ENCODE results near the gene MYLK4.

Gene MYLK4

DNA sequence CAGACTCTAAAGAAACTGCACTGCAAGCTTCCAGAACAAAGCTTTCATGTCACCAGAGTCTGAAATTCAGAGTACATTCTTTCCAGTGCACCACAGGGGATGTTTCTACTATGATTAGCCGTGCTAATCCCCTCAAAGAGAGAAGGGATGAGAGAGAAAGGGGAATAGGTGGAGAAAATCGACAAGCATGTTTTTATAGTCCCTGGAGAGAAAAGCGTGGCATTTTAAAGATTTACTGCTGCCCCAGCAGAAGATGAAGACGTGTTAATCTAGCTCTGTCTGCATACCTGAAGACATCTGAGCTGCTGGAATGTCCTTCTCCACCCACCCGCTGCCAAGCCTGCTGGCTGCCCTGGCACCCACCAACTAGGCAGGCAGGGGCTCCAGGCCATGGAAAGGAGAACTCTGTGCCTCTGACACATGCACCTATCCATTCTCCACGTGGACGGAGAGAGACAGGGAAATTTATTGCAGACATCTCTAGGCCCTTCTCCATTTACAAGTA lies 4.1 kb downstream of the MYLK4 start:
- Mint-ChIP-seq H3K27me3 (peaks cover 10% of the 10 kb centered on the region in 2 donors), H3K9me3 (no peaks in the 10 kb centered on the region), H3K27ac (no peak overlapping the region), H3K4me3 (no peak overlapping the region), H3K4me1 (ENCODE audit: low read depth in 2 of 2) (peaks cover 3% of the 10 kb centered on the region in 2 donors), H3K36me3 (ENCODE audit: insufficient read depth) (no peaks in the 10 kb centered on the region)
- DNase-seq (no peak), ATAC-seq (replicated peaks) (no peak)

DNA sequence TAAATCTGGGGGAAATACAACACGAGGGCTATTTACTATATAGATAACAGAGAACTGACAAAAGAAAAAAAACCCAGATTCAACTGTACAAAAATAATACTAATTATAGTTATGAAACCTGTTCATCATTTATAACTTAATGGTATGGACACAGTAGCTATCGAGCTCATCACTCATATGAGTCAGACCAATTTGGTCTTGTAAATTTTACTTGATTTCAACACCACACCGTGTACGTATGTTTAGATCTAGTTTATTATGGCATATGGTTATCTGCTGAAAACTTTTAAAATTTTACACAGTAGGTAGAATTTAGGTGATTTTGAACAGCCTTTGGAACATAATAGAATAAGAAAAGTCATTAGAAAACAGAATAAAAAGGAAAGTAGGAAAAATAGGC lies 5.5 kb downstream of the MYLK4 start:
- H3K27me3 Mint-ChIP-seq, result peaks cover 10% of the 10 kb centered on the region in 2 donors
- H3K36me3 Mint-ChIP-seq (ENCODE audit: insufficient read depth), result no peaks in the 10 kb centered on the region
- no peaks in the 10 kb centered on the region for H3K9me3 Mint-ChIP-seq
- no peak overlapping the region for H3K27ac Mint-ChIP-seq
- no peak overlapping the region for H3K4me3 Mint-ChIP-seq
- ATAC-seq (replicated peaks) (no peak), DNase-seq (no peak)
- H3K4me1 Mint-ChIP-seq (ENCODE audit: low read depth in 2 of 2), result peaks cover 3% of the 10 kb centered on the region in 2 donors

DNA sequence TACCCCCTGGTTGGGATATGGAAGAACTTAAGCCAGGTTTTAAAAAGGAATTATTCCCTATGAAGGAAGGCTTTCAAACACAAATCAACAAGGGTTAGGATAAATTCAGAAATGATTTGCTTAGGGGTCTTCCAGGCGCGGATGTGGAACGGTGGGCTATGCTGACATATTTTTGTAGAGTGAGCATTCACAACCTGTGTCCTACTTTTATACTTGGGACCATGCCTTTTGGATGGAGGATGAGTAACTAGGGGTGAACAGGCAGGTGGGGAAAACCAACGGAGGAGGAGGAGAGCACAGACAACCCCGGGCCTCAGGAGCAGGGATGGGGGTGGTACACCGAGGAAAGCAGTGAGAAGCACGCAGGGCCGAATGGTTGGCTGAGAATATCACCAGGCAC lies 5.9 kb downstream of the MYLK4 start:
- peaks cover 10% of the 10 kb centered on the region in 2 donors for H3K27me3 Mint-ChIP-seq
- H3K9me3 Mint-ChIP-seq, result no peaks in the 10 kb centered on the region
- no peaks in the 10 kb centered on the region for H3K36me3 Mint-ChIP-seq (ENCODE audit: insufficient read depth)
- no peak for ATAC-seq (replicated peaks)
- DNase-seq, result no peak
- peaks cover 1% of the 10 kb centered on the region in 2 donors for H3K4me1 Mint-ChIP-seq (ENCODE audit: low read depth in 2 of 2)
- no peak overlapping the region for H3K4me3 Mint-ChIP-seq
- H3K27ac Mint-ChIP-seq, result peak overlapping the region in 1 of 2 donors; percentile 44

DNA sequence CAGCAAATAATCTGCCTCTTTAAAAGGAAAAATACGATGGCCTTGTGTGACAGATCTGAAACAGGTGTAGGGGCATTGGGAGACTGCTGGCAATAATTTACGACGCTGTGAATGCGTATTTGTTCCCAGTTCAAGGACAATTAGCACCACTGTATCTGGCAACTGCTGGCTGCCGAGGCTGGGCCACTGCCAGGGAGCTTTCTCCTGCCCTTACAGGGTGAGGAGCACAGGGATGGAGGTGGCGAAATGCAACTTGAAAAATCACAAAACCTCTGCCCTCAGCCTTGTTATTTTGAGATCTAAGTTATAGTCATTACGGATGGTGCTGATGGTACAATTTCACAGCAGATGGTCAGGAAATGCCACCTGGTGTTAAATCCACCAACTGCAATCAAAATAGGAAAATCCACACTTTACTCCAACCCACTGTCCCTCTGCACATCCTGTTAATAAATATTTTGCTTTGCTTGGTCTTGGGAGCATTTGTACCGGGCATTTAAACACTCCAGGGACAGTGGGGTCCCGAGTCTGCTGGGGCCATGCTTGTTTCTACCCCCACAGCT lies 6.4 kb downstream of the MYLK4 start:
- ATAC-seq (replicated peaks), result no peak
- Mint-ChIP-seq H3K27me3 (peaks cover 10% of the 10 kb centered on the region in 2 donors), H3K36me3 (ENCODE audit: insufficient read depth) (no peaks in the 10 kb centered on the region), H3K4me1 (ENCODE audit: low read depth in 2 of 2) (no peaks in the 10 kb centered on the region), H3K4me3 (no peak overlapping the region), H3K9me3 (no peaks in the 10 kb centered on the region), H3K27ac (peak overlapping the region in 1 of 2 donors; percentile 44)
- no peak for DNase-seq

DNA sequence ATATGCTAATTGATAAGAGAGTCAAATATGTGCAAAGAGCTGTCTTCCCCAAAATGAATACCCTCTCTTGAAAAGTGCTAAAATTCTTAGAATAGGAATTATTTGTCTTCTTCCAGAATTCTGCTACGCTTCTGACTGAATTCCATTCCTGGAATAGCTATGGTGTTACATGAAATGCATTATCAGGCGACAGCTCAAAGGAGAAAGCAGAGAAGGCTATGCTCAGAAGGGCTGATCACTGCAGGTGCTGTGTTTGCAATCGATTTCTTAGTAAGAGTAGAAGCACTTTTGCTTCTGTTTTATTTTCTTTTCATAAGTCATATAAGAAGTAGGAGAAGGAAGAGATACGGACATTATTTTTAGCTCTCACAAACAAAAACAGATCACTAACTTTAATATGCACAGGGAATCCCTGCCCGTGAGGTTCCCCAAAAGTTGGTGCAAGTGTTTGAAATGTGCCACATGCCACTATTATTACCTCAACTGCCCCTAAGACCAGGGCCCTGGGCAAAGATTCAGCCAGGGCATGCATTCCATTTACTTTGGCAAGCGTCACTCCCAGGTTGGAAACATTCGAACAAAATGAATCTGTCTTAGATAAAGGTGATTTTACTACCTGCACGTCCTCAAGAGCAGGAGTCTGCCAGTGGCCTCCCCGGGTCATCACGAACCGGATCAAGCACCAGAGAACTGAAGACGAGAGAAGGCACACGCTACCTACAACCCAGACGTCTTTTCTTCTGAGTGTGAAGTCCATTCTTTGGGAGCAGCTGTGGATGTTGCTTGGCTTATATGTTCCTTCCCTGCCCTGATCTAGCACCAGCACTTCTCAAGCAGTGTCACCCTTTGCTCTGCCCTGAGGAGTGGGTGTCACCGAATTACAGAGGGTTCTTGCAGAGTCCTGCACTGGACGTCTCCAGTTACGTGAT lies 7.2 kb downstream of the MYLK4 start:
- Mint-ChIP-seq H3K27me3 (peaks cover 10% of the 10 kb centered on the region in 2 donors), H3K36me3 (ENCODE audit: insufficient read depth) (no peaks in the 10 kb centered on the region), H3K4me3 (no peak overlapping the region), H3K9me3 (no peaks in the 10 kb centered on the region), H3K27ac (no peak overlapping the region), H3K4me1 (ENCODE audit: low read depth in 2 of 2) (no peaks in the 10 kb centered on the region)
- DNase-seq, result no peak
- ATAC-seq (replicated peaks), result no peak

DNA sequence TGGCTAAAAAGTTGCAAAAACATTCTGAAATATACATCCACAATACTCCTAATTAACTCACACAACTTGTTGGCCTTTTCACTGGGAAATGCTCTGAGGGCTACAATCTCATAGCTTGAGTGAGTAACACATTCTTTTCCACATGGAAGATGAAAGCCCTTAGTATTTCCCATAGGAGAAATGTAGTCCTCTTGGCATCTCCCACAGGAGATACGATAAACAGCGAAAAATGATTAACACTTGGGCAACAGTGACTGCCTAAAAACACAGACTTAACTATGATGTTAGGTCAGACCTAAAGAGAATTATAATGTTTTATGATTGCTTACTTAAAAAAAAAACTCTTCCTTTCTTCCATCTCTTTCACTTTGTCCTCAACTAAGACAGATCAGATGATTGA lies 9.0 kb downstream of the MYLK4 start:
- H3K36me3 Mint-ChIP-seq (ENCODE audit: insufficient read depth), result no peaks in the 10 kb centered on the region
- no peaks in the 10 kb centered on the region for H3K9me3 Mint-ChIP-seq
- ATAC-seq (replicated peaks), result no peak
- H3K4me1 Mint-ChIP-seq (ENCODE audit: low read depth in 2 of 2), result no peaks in the 10 kb centered on the region
- no peak overlapping the region for H3K4me3 Mint-ChIP-seq
- H3K27ac Mint-ChIP-seq, result no peak overlapping the region
- peaks cover 10% of the 10 kb centered on the region in 2 donors for H3K27me3 Mint-ChIP-seq
- DNase-seq, result no peak

DNA sequence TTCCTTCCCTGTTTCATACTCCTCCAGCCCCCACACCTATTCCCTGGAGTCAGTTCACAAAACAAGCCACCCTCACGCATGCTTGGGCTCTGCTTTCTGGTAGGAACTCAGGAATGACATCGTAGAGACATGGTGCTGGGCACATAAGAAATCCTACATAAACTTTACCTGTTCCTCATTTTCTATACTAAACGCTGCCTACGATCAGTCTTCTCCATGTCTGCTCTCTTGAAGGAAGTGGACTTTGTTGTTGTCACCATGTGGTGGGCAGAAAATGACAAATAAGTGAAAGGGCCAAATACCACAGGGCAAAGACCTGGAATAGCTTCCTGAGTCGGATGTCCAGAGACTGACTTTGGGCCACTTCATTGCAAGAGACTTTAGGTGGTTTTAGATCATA lies 10.1 kb downstream of the MYLK4 start:
- Mint-ChIP-seq H3K36me3 (ENCODE audit: insufficient read depth) (no peaks in the 10 kb centered on the region), H3K4me1 (ENCODE audit: low read depth in 2 of 2) (no peaks in the 10 kb centered on the region), H3K9me3 (no peaks in the 10 kb centered on the region)

DNA sequence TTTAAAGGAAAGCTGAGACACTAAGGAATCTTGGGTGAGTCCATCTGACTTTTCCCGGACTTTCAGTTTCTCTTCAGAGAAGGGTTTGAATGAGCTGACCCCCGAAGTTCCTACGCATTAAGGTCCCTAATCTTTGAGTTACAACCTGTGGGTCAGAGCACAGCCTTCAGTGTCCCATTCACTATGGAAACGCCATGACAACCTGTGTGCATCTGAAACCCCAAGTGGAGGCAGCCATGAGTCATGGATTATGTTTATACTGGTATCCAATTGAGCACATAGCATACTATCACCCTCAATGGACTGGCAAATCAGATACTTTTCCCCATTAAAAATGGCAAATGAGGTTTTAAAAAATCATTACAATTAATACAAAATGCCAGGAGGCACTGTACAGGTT lies 11.4 kb downstream of the MYLK4 start:
- H3K27ac Mint-ChIP-seq, result no peak overlapping the region
- DNase-seq (no peak), ATAC-seq (replicated peaks) (no peak)
- H3K4me3 Mint-ChIP-seq, result no peak overlapping the region
- H3K27me3 Mint-ChIP-seq, result peaks cover 10% of the 10 kb centered on the region in 2 donors
- H3K36me3 Mint-ChIP-seq (ENCODE audit: insufficient read depth), result no peaks in the 10 kb centered on the region
- no peaks in the 10 kb centered on the region for H3K9me3 Mint-ChIP-seq
- H3K4me1 Mint-ChIP-seq (ENCODE audit: low read depth in 2 of 2), result no peaks in the 10 kb centered on the region

More for the DNA sequence above, 10.1 kb downstream of the MYLK4 start:
- ATAC-seq (replicated peaks) (no peak), DNase-seq (no peak)
- Mint-ChIP-seq H3K27me3 (peaks cover 10% of the 10 kb centered on the region in 2 donors), H3K4me3 (no peak overlapping the region), H3K27ac (no peak overlapping the region)

DNA sequence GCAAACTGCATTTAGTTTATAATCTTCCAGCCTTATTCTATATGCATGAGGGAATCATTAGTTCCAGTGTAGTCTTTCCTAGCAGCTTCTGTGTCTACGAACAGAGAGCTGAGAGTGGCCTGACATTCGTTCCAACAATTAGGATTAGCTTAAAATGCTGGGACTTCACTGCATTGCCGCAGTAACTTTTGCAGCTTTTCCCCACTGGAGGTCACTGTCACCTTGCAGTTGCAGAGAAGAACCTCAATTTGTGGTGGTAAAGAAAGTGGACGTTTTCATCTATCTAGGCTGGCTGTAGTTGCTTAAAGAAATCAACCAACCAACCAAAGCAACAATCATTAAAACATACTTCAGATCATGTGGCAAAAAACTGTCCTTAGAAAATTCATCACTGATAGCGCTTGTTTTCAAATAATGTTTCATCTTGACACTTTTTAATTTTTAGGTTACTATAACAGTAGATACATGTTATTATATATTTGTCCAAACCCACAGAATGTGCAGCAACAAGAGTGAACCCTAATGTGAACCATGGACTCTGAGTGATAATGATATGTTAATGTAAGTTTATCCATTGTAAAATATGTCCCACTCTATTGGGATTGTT lies 12.2 kb downstream of the MYLK4 start:
- Mint-ChIP-seq H3K4me1 (ENCODE audit: low read depth in 2 of 2) (no peaks in the 10 kb centered on the region), H3K27ac (no peak overlapping the region), H3K27me3 (peaks cover 2 to 9% of the 10 kb centered on the region in 2 donors), H3K9me3 (no peaks in the 10 kb centered on the region), H3K36me3 (ENCODE audit: insufficient read depth) (no peaks in the 10 kb centered on the region), H3K4me3 (no peak overlapping the region)
- DNase-seq (peak; percentile 43 to 57 (median 44)), ATAC-seq (replicated peaks) (peak; percentile 54)

DNA sequence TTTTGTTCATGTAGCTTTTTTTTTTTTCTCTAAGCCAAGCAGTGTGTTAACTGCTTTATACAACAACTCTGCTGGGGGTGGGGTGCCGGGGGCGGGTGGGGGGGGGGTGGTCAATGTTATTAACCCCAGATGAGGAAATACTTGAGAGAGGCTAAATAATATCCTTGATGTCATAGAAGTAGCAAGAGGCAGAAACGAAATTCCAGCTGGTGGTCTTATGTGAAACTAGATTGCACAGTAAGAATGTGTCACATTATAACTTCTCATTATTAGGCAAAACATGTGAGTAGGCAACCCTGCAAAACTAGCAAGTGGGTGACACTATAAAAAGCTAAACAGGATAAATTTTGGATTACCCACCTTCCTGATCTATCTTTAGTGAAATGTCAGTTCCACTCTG lies 12.8 kb downstream of the MYLK4 start:
- ATAC-seq (replicated peaks), result no peak
- no peak for DNase-seq
- Mint-ChIP-seq H3K27me3 (peaks cover 0 to 5% of the 10 kb centered on the region in 2 donors), H3K4me1 (ENCODE audit: low read depth in 2 of 2) (no peaks in the 10 kb centered on the region), H3K36me3 (ENCODE audit: insufficient read depth) (no peaks in the 10 kb centered on the region), H3K27ac (no peak overlapping the region), H3K9me3 (no peaks in the 10 kb centered on the region), H3K4me3 (no peak overlapping the region)

DNA sequence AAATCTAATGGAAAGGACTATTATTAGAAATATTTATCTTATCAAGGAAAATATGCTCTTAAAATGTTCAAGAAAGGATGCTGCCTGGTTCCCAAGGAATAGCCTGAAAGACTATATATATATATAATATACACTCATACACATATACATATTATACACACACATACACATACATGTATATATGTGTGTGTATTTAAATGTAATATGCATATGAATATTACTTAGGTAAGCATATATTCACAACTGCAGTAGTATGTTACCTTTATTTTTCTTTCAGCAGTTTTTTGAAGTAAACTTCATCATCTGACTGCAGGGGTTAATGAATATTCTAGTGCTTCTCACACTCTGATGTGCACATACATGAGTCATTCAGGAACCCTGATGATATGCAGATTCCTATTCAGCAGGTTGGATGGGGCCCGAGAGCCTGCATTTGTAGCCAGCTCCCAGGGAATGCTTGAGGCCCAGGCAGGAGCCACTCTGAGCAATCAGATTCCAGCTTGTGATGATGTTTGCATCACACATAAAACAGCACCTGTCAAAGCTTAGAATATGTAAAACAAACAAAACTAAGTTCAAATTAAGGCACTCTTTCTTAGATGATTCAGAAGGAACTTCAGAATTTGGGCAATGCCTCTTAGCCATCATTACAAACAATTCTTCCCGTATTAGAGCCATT lies 16.1 kb downstream of the MYLK4 start:
- Mint-ChIP-seq H3K36me3 (ENCODE audit: insufficient read depth) (no peaks in the 10 kb centered on the region), H3K4me1 (ENCODE audit: low read depth in 2 of 2) (no peaks in the 10 kb centered on the region), H3K9me3 (no peaks in the 10 kb centered on the region), H3K27ac (no peak overlapping the region), H3K4me3 (no peak overlapping the region), H3K27me3 (peaks cover 8% of the 10 kb centered on the region in 2 donors)
- DNase-seq (no peak), ATAC-seq (replicated peaks) (no peak)

DNA sequence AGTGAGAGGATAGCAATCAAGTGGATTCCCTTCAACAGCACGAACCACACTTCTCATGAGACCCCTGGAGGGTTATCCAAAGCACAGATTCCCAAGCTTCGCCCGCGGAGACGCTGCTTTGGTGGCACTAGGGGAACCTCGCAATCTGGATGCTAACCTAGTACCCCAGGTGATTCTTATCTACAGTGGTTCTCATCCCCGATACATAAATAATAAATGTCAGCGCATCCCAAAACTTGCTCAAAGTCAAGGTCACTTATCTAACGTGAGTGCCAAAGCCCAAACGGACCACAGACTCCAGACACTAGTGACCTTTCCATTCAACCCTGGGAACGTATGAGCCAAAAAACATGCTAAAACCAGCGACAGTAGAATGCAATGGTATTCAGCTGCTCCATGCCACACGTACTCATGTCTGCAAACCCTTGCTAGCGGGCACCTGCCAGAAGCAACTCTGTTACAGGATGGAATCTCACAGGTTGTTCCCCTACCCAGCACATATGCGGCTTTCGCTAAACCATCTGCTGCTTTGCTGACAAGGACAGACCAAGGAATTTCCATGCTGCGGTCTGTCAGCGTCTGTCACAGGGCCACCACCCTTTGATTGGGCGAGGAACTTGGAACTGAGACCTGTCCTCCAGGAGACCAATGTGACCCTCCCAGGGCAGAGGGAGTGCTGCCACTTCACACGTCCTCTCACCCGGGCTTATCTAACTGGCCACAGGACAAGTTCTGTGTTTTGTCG lies 16.8 kb downstream of the MYLK4 start:
- Mint-ChIP-seq H3K4me3 (no peak overlapping the region), H3K27me3 (peaks cover 13 to 15% of the 10 kb centered on the region in 2 donors), H3K4me1 (ENCODE audit: low read depth in 2 of 2) (no peaks in the 10 kb centered on the region), H3K27ac (no peak overlapping the region), H3K9me3 (no peaks in the 10 kb centered on the region), H3K36me3 (ENCODE audit: insufficient read depth) (no peaks in the 10 kb centered on the region)
- ATAC-seq (replicated peaks), result no peak
- DNase-seq, result no peak

DNA sequence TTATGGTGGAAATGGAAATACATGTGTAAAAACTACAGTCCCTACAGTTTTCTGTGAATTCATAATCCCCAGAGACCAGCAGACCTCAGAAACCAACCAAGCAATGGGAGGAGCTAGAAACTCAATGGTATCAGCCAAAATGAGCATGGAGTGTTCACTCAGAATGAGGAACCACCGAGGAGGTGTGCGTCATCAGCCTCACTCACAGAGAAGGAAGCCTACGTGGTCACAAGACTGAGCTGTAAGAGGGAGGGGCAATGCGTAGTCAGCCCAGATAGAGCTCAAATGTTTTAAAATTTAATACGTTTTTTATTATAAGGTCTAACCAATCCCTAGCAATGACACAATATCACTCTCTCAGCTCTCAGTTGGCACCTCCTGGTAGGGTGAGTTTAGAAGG lies 17.4 kb downstream of the MYLK4 start:
- Mint-ChIP-seq H3K9me3 (no peaks in the 10 kb centered on the region), H3K27me3 (peaks cover 19 to 21% of the 10 kb centered on the region in 2 donors), H3K4me1 (ENCODE audit: low read depth in 2 of 2) (no peaks in the 10 kb centered on the region), H3K4me3 (no peak overlapping the region), H3K36me3 (ENCODE audit: insufficient read depth) (no peaks in the 10 kb centered on the region), H3K27ac (no peak overlapping the region)
- peak in 2 of 3 experiments; percentile 3 to 5 for DNase-seq
- ATAC-seq (replicated peaks), result peak; percentile 80

Data from effector memory CD8-positive, alpha-beta T cell (primary cell).